GM18873 (cell line): Measurements from ENCODE around the gene CYP4F8.
"Not testable (repeated sequence)": the region's sequence is repeated elsewhere in the genome, so short reads cannot be mapped to it uniquely, and the experiment has no call there.

Experiments
- ATAC-seq: cut with Tn5 transposase; IDR thresholded peaks from one replicate; pipeline ENCODE4 v1.9.1; 2021; ENCODE audit warnings: mild to moderate bottlenecking, moderate library complexity, moderate number of reproducible peaks; ENCODE audit not compliant: unreplicated experiment, low FRiP score

The CYP4F8 gene

GRCh38 chr19:15614507-15615379 is at the start of gene CYP4F8:
Gene CYP4F8, plus strand, starts transcription at chr19:15615218. Its CDS starts 399 bp downstream, at chr19:15615617.
- ATAC-seq: no peak

GRCh38 chr19:15570420-15570819 is 44.6 kb upstream of the CYP4F8 start:
- no peak for ATAC-seq

GRCh38 chr19:15575406-15575805 is 39.6 kb upstream of the CYP4F8 start:
- ATAC-seq: no peak

GRCh38 chr19:15576526-15577156 is 38.4 kb upstream of the CYP4F8 start:
- ATAC-seq: no peak

- ATAC-seq: no peak
These were observed 37.7 kb upstream of the CYP4F8 start for GRCh38 chr19:15577184-15577771.

- no peak for ATAC-seq
These were observed 31.7 kb upstream of the CYP4F8 start for GRCh38 chr19:15583346-15583745.

- no peak for ATAC-seq
These were observed 30.9 kb upstream of the CYP4F8 start for GRCh38 chr19:15584095-15584494.

- no peak for ATAC-seq
These were observed 30.4 kb upstream of the CYP4F8 start for GRCh38 chr19:15584541-15585115.

- no peak for ATAC-seq
These were observed 27.4 kb upstream of the CYP4F8 start for GRCh38 chr19:15587663-15588062.

GRCh38 chr19:15588265-15588664 is 26.8 kb upstream of the CYP4F8 start:
- no peak for ATAC-seq

GRCh38 chr19:15589760-15590451 is 25.1 kb upstream of the CYP4F8 start:
- ATAC-seq: no peak

- no peak for ATAC-seq
These were observed 23.2 kb upstream of the CYP4F8 start for GRCh38 chr19:15591796-15592195.

GRCh38 chr19:15592506-15592905 is 22.5 kb upstream of the CYP4F8 start:
- not testable (repeated sequence) for ATAC-seq

- not testable (repeated sequence) for ATAC-seq
These were observed 21.3 kb upstream of the CYP4F8 start for GRCh38 chr19:15593766-15594165.

GRCh38 chr19:15595069-15595468 is 19.9 kb upstream of the CYP4F8 start:
- no peak for ATAC-seq

- not testable (repeated sequence) for ATAC-seq
These were observed 6.8 kb upstream of the CYP4F8 start for GRCh38 chr19:15607978-15608925.

- no peak for ATAC-seq
These were observed 5.8 kb upstream of the CYP4F8 start for GRCh38 chr19:15609261-15609660.

GRCh38 chr19:15612342-15612741 is 2.7 kb upstream of the CYP4F8 start:
- no peak for ATAC-seq

GRCh38 chr19:15613338-15613737 is 1.7 kb upstream of the CYP4F8 start:
- no peak for ATAC-seq
